K562 treated with DMSO at 1 percent for 48 hours (cell line): ENCODE measurements around the gene ZBP1. TPM values are rescaled to one million over a fixed set of nuclear protein-coding genes. Genes with fewer than 3 reads are reported as not detected.

Experiments
- total RNA-seq: library from RNA; unstranded; fragments of 300-600 nt; gene quantifications from 2 replicates; pipeline ENCODE4 v1.2.3, GENCODE V29; 2022; ENCODE audit warnings: low replicate concordance; ENCODE audit errors: extremely low read depth

The ZBP1 gene
- not detected in 2 replicates for total RNA-seq

DNA sequence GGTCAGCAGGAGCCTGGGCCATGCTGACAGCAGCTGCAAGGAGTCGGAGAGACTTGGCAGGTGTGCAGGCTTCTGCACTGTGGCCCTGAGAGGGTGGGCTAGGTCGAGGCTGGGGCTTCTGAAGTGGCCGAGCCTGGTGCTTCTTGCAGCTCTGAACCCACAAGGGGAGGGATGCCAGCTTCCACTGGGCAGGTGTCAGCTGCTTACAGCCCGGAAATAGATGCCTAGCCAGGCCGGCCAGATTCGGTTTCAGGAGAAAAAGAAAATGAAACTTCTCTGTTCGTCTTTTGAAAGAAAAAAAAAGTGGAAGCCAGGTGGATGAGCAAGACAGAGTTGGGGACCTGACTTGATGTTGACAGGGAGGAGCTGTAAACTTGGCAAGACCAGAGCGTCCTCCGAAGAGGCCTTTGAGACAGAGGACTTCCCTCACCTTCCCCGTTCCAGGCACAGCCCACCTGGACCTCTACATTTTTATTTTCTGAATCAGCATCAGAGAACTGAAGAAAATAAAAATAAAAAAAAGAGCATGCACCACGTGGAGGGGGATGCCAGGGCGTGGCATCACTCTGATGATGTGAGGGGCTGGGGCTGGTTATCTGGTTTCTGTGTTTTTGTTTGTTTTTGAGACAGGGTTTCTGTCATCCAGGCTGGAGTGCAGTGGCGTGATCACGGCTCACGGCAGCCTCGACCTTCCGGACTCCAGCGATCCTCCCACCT, at the start of gene ZBP1:
ZBP1 (minus strand) TSS at position 153 of the 717 bp plus-strand sequence; CDS start at position 22, 131 bp downstream.

GRCh38 chr20:57560554-57561355, 59.5 kb downstream of the ZBP1 start, which contains the start of gene PCK1:
TSS of gene PCK1 (plus strand) at chr20:57561110. CDS start at chr20:57561412, 302 bp downstream.

Other genes with a start within 250 kb of the ZBP1 start
- gene RBM38, start 229.0 kb downstream of the ZBP1 start, total RNA-seq, result not detected in 2 replicates
- not detected in 2 replicates for gene CTCFL, start 95.3 kb downstream of the ZBP1 start, total RNA-seq
- not detected in 2 replicates for gene PCK1, start 59.3 kb downstream of the ZBP1 start, total RNA-seq
- gene PMEPA1, start 89.6 kb upstream of the ZBP1 start, total RNA-seq, result not detected in 2 replicates